GM23338 (cell line): ENCODE results near the gene ARPP21.

Source experiments
- REST ChIP-seq: IDR thresholded peaks from one replicate; pipeline ENCODE4 v1.6.1; 2018; ENCODE audit warnings: antibody characterized with exemption; ENCODE audit not compliant: unreplicated experiment
- ZNF114 ChIP-seq: fragments of 250-450 bp; sonication (Bioruptor Pico); IDR thresholded peaks from 2 replicates; pipeline ENCODE4 v1.5.0; 2020; ENCODE audit warnings: mild to moderate bottlenecking, moderate library complexity
- TF ChIP-seq, protein P1 (sequence below), 2 experiments: fragments of 200-600 bp in 1 of 2; sonication (generic) in 1 of 2; conservative IDR thresholded peaks; 2 replicates each; pipeline versions ENCODE4 v1.5.1 to v1.6.1; 2016 to 2017; ENCODE audit warnings: antibody characterized with exemption in 2 of 2, low read depth in 2 of 2, mild to moderate bottlenecking in 2 of 2, moderate library complexity in 1 of 2

DNA sequence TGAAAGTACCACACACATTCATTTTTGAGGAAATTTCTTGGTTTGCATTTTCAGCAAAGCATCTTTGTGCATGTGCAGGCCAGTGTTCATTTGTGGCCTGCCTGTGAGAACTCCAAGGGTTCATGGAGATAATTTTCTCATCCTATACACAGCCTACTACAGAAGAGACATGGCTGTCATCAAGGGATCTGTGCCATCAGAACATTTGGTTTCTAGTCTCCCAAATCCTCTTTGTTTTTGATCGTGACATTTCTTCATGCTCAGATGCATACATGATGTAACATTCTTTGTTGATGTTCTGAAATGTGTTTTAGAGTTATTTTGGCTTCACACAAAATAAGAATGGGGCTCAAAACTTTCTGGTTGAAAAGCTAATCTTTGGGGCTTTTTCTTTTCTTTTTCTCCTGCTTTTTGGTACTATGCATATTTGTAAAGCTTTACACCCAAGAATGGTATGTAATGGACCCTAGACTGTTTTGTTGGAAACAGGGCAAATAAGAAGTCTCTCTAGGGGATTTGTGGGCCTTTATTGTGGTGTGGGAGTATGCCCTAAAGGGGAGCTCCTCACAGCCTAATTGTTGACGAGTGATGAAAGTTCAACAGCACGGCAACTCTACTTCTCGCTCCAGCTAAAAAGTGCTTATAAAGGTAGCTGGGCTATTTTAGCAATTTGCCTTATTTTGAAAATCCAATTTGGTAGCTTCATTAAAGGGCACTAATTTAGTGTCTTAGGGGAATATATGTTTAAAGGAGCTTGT lies 3.2 kb upstream of the ARPP21 start:
- TF ChIP-seq, protein P1, sequence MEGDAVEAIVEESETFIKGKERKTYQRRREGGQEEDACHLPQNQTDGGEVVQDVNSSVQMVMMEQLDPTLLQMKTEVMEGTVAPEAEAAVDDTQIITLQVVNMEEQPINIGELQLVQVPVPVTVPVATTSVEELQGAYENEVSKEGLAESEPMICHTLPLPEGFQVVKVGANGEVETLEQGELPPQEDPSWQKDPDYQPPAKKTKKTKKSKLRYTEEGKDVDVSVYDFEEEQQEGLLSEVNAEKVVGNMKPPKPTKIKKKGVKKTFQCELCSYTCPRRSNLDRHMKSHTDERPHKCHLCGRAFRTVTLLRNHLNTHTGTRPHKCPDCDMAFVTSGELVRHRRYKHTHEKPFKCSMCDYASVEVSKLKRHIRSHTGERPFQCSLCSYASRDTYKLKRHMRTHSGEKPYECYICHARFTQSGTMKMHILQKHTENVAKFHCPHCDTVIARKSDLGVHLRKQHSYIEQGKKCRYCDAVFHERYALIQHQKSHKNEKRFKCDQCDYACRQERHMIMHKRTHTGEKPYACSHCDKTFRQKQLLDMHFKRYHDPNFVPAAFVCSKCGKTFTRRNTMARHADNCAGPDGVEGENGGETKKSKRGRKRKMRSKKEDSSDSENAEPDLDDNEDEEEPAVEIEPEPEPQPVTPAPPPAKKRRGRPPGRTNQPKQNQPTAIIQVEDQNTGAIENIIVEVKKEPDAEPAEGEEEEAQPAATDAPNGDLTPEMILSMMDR (conservative IDR thresholded peaks at IDR 0.05; ENCODE audit: low read depth in 2 of 2): no peak
- TF ChIP-seq ZNF114 (CRISPR knock-in tag): no peak
- no peak for TF ChIP-seq REST
